GM18511 (cell line): ENCODE results near the gene CD40.

Source experiments
- ATAC-seq: cut with Tn5 transposase; IDR thresholded peaks from one replicate; pipeline ENCODE4 v1.9.1; 2021; ENCODE audit warnings: mild to moderate bottlenecking, moderate library complexity; ENCODE audit not compliant: unreplicated experiment

CD40 gene

GRCh38 chr20:46142124-46142523 lies 24.0 kb downstream of the CD40 start:
- ATAC-seq = no peak

- no peak for ATAC-seq
Observed at GRCh38 chr20:46144432-46145025, 26.4 kb downstream of the CD40 start.

- ATAC-seq = no peak
Observed at GRCh38 chr20:46145713-46146112, 27.6 kb downstream of the CD40 start.

- no peak for ATAC-seq
Observed at GRCh38 chr20:46148313-46149208, 30.4 kb downstream of the CD40 start.

GRCh38 chr20:46150943-46151342 lies 32.8 kb downstream of the CD40 start:
- no peak for ATAC-seq

GRCh38 chr20:46151936-46152335 lies 33.8 kb downstream of the CD40 start:
- ATAC-seq = no peak

GRCh38 chr20:46152824-46153586 lies 34.9 kb downstream of the CD40 start:
- no peak for ATAC-seq

GRCh38 chr20:46154305-46154704 lies 36.2 kb downstream of the CD40 start:
- no peak for ATAC-seq

GRCh38 chr20:46154796-46155195 lies 36.7 kb downstream of the CD40 start:
- ATAC-seq = no peak

- ATAC-seq = no peak
Observed at GRCh38 chr20:46156065-46156464, 38.0 kb downstream of the CD40 start.

- no peak for ATAC-seq
Observed at GRCh38 chr20:46157076-46157592, 39.0 kb downstream of the CD40 start.

- ATAC-seq = no peak
Observed at GRCh38 chr20:46157625-46158024, 39.5 kb downstream of the CD40 start.

GRCh38 chr20:46158476-46158987 lies 40.4 kb downstream of the CD40 start:
- ATAC-seq = no peak

- ATAC-seq = no peak
Observed at GRCh38 chr20:46159101-46159897, 41.2 kb downstream of the CD40 start.

- ATAC-seq = no peak
Observed at GRCh38 chr20:46160661-46161060, 42.5 kb downstream of the CD40 start.

GRCh38 chr20:46161921-46162320 lies 43.8 kb downstream of the CD40 start:
- ATAC-seq = no peak

GRCh38 chr20:46164254-46164653 lies 46.1 kb downstream of the CD40 start:
- no peak for ATAC-seq

GRCh38 chr20:46167080-46167479 lies 49.0 kb downstream of the CD40 start:
- ATAC-seq = no peak

- ATAC-seq = no peak
Observed at GRCh38 chr20:46168438-46168837, 50.3 kb downstream of the CD40 start.
